ENCODE data around the gene MCTP2. TPM values are rescaled to one million over a fixed set of nuclear protein-coding genes. Genes with fewer than 3 reads are reported as not detected.
A peak's percentile ranks its signal among the peaks of the same experiment; 100 is the strongest.

Gene MCTP2
- total and polyA plus RNA-seq, 2 experiments from 2014 or later = 8.1 to 23.3 TPM

- Histone ChIP-seq H3K27ac (no peak overlapping the region), H2AFZ (no peak overlapping the region), H3K9me3 (ENCODE audit: low read depth) (no peaks in the 10 kb centered on the region), H4K20me1 (ENCODE audit: insufficient read depth, poor library complexity, severe bottlenecking) (no peaks in the 10 kb centered on the region), H3K4me3 (no peak overlapping the region), H3K36me3 (replicated peaks; ENCODE audit: insufficient read depth, low read depth) (no peaks in the 10 kb centered on the region), H3K4me1 (ENCODE audit: insufficient read depth) (peaks cover 18% of the 10 kb centered on the region), H3K9me2 (replicated peaks; ENCODE audit: insufficient read depth) (no peaks in the 10 kb centered on the region), H3K27me3 (no peaks in the 10 kb centered on the region), H3K79me2 (no peaks in the 10 kb centered on the region), H3K4me2 (peak overlapping the region; percentile 25)
- WGBS (ENCODE audit: low lambda C conversion rate, missing lambda C conversion rate) = 58% methylated on average over 3 of the region's 3 CpGs
- TF ChIP-seq EZH2 (IDR thresholded peaks at IDR 0.05; ENCODE audit: borderline replicate concordance) = no peak
- TF ChIP-seq CTCF (IDR thresholded peaks at IDR 0.05; ENCODE audit: poor library complexity) = no peak
- no peak for TF ChIP-seq EZH2phosphoT487 (IDR thresholded peaks at IDR 0.05; ENCODE audit: low read depth, severe bottlenecking, unreplicated experiment)
- DNase-seq (ENCODE audit: low spot score) = no peak
These were observed 185.5 kb downstream of the MCTP2 start for GRCh38 chr15:94416820-94417219.

- no peak overlapping the region for H3K27ac ChIP-seq
- no peaks in the 10 kb centered on the region for H3K9me2 ChIP-seq (replicated peaks; ENCODE audit: insufficient read depth)
- H3K4me2 ChIP-seq = no peak overlapping the region
- no peaks in the 10 kb centered on the region for H3K9me3 ChIP-seq (ENCODE audit: low read depth)
- no peak overlapping the region for H3K4me3 ChIP-seq
- H3K36me3 ChIP-seq (replicated peaks; ENCODE audit: insufficient read depth, low read depth) = no peaks in the 10 kb centered on the region
- 82% methylated on average over 12 of the region's 12 CpGs for WGBS (ENCODE audit: low lambda C conversion rate, missing lambda C conversion rate)
- H3K4me1 ChIP-seq (ENCODE audit: insufficient read depth) = peaks cover 17% of the 10 kb centered on the region
- H3K27me3 ChIP-seq = no peaks in the 10 kb centered on the region
- H4K20me1 ChIP-seq (ENCODE audit: insufficient read depth, poor library complexity, severe bottlenecking) = no peaks in the 10 kb centered on the region
- no peaks in the 10 kb centered on the region for H3K79me2 ChIP-seq
- DNase-seq (ENCODE audit: low spot score) = no peak
- TF ChIP-seq CTCF (IDR thresholded peaks at IDR 0.05; ENCODE audit: poor library complexity) (no peak), EZH2phosphoT487 (IDR thresholded peaks at IDR 0.05; ENCODE audit: low read depth, severe bottlenecking, unreplicated experiment) (no peak), EZH2 (IDR thresholded peaks at IDR 0.05; ENCODE audit: borderline replicate concordance) (no peak)
- no peak overlapping the region for H2AFZ ChIP-seq
These were observed 186.3 kb downstream of the MCTP2 start for GRCh38 chr15:94417501-94418293.

GRCh38 chr15:94421706-94422105, 190.3 kb downstream of the MCTP2 start:
- no peak overlapping the region for H3K27ac ChIP-seq
- H3K4me3 ChIP-seq = no peak overlapping the region
- 66% methylated on average over 1 of the region's 1 CpG for WGBS (ENCODE audit: low lambda C conversion rate, missing lambda C conversion rate)
- TF ChIP-seq EZH2 (IDR thresholded peaks at IDR 0.05; ENCODE audit: borderline replicate concordance) (no peak), CTCF (IDR thresholded peaks at IDR 0.05; ENCODE audit: poor library complexity) (no peak), EZH2phosphoT487 (IDR thresholded peaks at IDR 0.05; ENCODE audit: low read depth, severe bottlenecking, unreplicated experiment) (no peak)
- H3K79me2 ChIP-seq = no peaks in the 10 kb centered on the region
- H3K9me2 ChIP-seq (replicated peaks; ENCODE audit: insufficient read depth) = no peaks in the 10 kb centered on the region
- H3K36me3 ChIP-seq (replicated peaks; ENCODE audit: insufficient read depth, low read depth) = no peaks in the 10 kb centered on the region
- no peaks in the 10 kb centered on the region for H3K9me3 ChIP-seq (ENCODE audit: low read depth)
- H4K20me1 ChIP-seq (ENCODE audit: insufficient read depth, poor library complexity, severe bottlenecking) = no peaks in the 10 kb centered on the region
- no peaks in the 10 kb centered on the region for H3K27me3 ChIP-seq
- no peaks in the 10 kb centered on the region for H3K4me1 ChIP-seq (ENCODE audit: insufficient read depth)
- H2AFZ ChIP-seq = no peak overlapping the region
- no peak overlapping the region for H3K4me2 ChIP-seq
- DNase-seq (ENCODE audit: low spot score) = no peak
